ENCODE measurements around the gene CHST2.

The CHST2 gene

DNA sequence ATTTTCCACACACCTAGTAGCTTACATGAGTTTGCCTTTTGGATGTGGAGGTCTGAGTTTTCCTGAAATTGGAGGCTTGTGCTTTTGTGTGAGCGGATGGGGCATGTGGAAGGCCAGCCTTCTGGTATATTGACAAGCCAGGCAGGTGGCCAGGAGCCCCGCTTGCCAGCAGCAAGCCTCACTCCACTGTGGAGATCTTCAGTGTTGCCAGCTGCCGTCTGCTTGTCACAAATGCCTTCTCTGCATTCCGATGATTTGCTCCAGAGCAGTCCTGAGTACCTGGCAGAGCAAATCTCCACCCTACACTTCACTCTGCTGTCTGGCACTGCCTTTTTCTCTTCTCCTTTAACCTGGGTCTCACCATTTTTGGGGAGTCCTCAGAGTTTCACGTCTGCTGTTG is 29.1 kb upstream of the CHST2 start:
- no peak overlapping the region for H3K4me3 ChIP-seq
- no peak for TF ChIP-seq CTCF (IDR thresholded peaks at IDR 0.05)
- no peak overlapping the region for H3K27ac ChIP-seq
- DNase-seq (ENCODE audit: low spot score): no peak

DNA sequence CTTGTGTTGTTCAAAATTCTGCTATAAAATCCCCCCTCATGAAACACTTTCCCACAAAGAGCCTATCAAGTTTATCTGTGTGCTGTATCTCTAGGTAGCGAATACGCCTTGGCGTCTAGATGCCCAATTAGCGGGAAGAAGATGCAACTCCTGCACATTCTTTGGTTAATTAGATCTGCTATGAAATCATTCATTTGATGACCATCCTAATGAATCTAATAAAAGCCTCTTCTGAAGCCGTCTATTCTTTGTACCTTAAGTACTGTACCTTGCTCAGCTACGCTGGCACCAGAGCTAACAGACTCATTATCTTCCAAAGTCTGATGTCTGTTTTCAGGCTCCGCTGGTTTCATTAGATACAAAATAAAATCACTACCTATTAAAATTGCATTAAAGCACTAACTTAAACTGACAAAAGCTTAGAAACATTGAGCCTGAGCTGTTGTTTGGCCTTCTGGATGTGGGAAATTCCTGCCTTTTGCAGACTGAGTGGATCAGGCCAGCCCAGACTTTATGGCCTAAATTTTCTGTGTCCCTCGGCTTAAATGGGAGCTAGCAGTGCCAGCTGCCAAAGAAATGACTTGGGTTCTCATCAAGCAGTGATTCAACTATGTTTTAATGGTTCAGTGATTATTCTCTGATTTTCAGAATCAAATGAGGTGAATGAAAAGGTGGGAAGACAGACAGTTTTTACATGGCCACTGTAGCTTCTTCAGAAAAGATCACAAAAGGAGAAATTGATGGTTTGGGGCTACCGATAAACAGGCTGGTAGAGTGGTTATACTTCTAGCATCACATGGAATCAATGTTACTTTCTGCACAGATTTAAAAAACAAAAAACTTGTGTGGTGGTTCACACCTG is 28.4 kb upstream of the CHST2 start:
- no peak overlapping the region for H3K27ac ChIP-seq
- TF ChIP-seq CTCF (IDR thresholded peaks at IDR 0.05): no peak
- H3K4me3 ChIP-seq: no peak overlapping the region
- no peak for DNase-seq (ENCODE audit: low spot score)

DNA sequence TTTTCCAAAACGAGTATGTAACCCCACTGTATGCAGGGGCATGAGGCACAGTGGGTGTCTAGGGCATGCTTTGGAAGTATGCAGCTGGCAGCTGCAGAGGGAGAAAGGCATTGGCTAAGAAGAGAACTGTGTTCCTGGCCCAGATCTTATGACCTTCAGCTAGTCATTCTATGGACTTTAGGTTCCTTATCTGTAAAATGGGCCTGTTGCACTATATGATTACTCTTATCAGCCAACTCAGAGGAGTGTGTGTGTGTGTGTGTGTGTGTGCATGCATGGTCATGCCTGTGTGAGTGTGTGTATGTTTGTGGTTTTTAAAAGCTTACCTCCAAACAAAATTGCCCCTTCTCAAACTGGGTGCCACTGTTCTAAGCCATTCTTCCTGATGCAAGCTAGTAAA is 27.4 kb upstream of the CHST2 start:
- H3K27ac ChIP-seq: no peak overlapping the region
- no peak for DNase-seq (ENCODE audit: low spot score)
- H3K4me3 ChIP-seq: no peak overlapping the region
- no peak for TF ChIP-seq CTCF (IDR thresholded peaks at IDR 0.05)

GRCh38 chr3:143095813-143096212 is 23.8 kb upstream of the CHST2 start:
- TF ChIP-seq CTCF (IDR thresholded peaks at IDR 0.05): no peak
- DNase-seq (ENCODE audit: low spot score): no peak
- Histone ChIP-seq H3K4me3 (no peak overlapping the region), H3K27ac (no peak overlapping the region)

- Histone ChIP-seq H3K27ac (no peak overlapping the region), H3K4me3 (no peak overlapping the region)
- DNase-seq (ENCODE audit: low spot score): no peak
- TF ChIP-seq CTCF (IDR thresholded peaks at IDR 0.05): no peak
Measured at GRCh38 chr3:143098032-143098764, 21.4 kb upstream of the CHST2 start.

GRCh38 chr3:143099210-143099609 is 20.4 kb upstream of the CHST2 start:
- DNase-seq (ENCODE audit: low spot score): no peak
- no peak overlapping the region for H3K27ac ChIP-seq
- H3K4me3 ChIP-seq: no peak overlapping the region
- TF ChIP-seq CTCF (IDR thresholded peaks at IDR 0.05): no peak

GRCh38 chr3:143099690-143100089 is 19.9 kb upstream of the CHST2 start:
- no peak for TF ChIP-seq CTCF (IDR thresholded peaks at IDR 0.05)
- Histone ChIP-seq H3K4me3 (no peak overlapping the region), H3K27ac (no peak overlapping the region)
- DNase-seq (ENCODE audit: low spot score): no peak
